Measurements from ENCODE around the gene NSFL1C.

The NSFL1C gene

DNA sequence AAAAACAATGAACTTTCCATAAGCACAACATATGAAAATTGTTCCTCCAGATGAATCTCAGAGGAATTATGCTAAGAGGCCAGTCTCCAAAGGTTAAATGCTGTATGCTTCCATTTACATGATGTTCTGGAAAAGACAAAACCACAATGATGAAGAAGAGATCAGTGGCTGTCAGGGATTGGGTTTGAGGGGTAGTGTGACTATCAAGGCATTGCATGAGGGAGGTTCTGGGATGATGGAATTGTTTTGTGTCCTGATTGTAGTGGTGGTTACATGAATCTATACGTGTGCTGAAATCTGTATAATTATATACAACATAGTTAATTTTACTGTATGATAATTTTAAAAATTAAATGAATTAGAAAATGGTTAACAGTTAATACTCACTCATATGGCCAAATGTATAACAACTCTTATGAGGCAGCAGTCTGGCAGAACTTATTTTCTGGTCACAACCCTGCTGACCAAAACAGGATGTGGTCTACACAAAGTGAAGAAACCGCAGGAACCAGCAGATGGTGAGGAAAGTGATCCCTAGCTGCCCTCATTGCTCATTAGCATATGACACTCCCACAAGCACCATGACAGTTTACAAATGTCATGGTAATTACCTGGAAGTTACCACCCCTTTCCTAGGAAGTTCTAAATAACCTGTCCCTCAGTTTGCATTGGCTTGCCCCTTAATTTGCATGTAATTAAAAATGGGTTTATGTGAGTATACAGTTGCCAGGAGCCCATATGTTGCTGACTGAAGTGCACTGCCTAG, 31.9 kb downstream of the NSFL1C start:
- TF ChIP-seq, protein P1, sequence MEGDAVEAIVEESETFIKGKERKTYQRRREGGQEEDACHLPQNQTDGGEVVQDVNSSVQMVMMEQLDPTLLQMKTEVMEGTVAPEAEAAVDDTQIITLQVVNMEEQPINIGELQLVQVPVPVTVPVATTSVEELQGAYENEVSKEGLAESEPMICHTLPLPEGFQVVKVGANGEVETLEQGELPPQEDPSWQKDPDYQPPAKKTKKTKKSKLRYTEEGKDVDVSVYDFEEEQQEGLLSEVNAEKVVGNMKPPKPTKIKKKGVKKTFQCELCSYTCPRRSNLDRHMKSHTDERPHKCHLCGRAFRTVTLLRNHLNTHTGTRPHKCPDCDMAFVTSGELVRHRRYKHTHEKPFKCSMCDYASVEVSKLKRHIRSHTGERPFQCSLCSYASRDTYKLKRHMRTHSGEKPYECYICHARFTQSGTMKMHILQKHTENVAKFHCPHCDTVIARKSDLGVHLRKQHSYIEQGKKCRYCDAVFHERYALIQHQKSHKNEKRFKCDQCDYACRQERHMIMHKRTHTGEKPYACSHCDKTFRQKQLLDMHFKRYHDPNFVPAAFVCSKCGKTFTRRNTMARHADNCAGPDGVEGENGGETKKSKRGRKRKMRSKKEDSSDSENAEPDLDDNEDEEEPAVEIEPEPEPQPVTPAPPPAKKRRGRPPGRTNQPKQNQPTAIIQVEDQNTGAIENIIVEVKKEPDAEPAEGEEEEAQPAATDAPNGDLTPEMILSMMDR (IDR thresholded peaks at IDR 0.05) = no peak
- H3K36me3 Mint-ChIP-seq (ENCODE audit: low read depth) = peaks cover 30% of the 10 kb centered on the region
- no peak for DNase-seq
- peaks cover 17% of the 10 kb centered on the region for H3K9me3 Mint-ChIP-seq
- no peaks in the 10 kb centered on the region for H3K27me3 Mint-ChIP-seq (ENCODE audit: low read depth, poor library complexity)
- H3K4me3 Mint-ChIP-seq = no peak overlapping the region
- no peak overlapping the region for H3K27ac Mint-ChIP-seq
- H3K4me1 Mint-ChIP-seq = no peaks in the 10 kb centered on the region

GRCh38 chr20:1431158-1431557, 35.5 kb downstream of the NSFL1C start:
- Mint-ChIP-seq H3K27me3 (ENCODE audit: low read depth, poor library complexity) (no peaks in the 10 kb centered on the region), H3K27ac (no peak overlapping the region)
- no peak for DNase-seq

GRCh38 chr20:1430004-1430451, 36.6 kb downstream of the NSFL1C start:
- peaks cover 17% of the 10 kb centered on the region for H3K9me3 Mint-ChIP-seq
- DNase-seq = no peak
- peaks cover 24% of the 10 kb centered on the region for H3K4me1 Mint-ChIP-seq
- TF ChIP-seq, protein P1 (IDR thresholded peaks at IDR 0.05) = no peak
- peaks cover 30% of the 10 kb centered on the region for H3K36me3 Mint-ChIP-seq (ENCODE audit: low read depth)
- no peaks in the 10 kb centered on the region for H3K27me3 Mint-ChIP-seq (ENCODE audit: low read depth, poor library complexity)
- H3K27ac Mint-ChIP-seq = no peak overlapping the region
- H3K4me3 Mint-ChIP-seq = no peak overlapping the region

More at GRCh38 chr20:1431158-1431557, 35.5 kb downstream of the NSFL1C start:
- no peak overlapping the region for H3K4me3 Mint-ChIP-seq
- H3K4me1 Mint-ChIP-seq = peaks cover 24% of the 10 kb centered on the region
- H3K36me3 Mint-ChIP-seq (ENCODE audit: low read depth) = peaks cover 30% of the 10 kb centered on the region
- TF ChIP-seq, protein P1 (IDR thresholded peaks at IDR 0.05) = no peak
- H3K9me3 Mint-ChIP-seq = peaks cover 17% of the 10 kb centered on the region

- TF ChIP-seq, protein P1 (IDR thresholded peaks at IDR 0.05) = no peak
- peaks cover 24% of the 10 kb centered on the region for H3K36me3 Mint-ChIP-seq (ENCODE audit: low read depth)
- DNase-seq = no peak
- no peak overlapping the region for H3K4me3 Mint-ChIP-seq
- no peaks in the 10 kb centered on the region for H3K27me3 Mint-ChIP-seq (ENCODE audit: low read depth, poor library complexity)
- no peak overlapping the region for H3K27ac Mint-ChIP-seq
- H3K9me3 Mint-ChIP-seq = peaks cover 13% of the 10 kb centered on the region
- peaks cover 28% of the 10 kb centered on the region for H3K4me1 Mint-ChIP-seq
Measured at GRCh38 chr20:1429143-1429728, 37.4 kb downstream of the NSFL1C start.

DNA sequence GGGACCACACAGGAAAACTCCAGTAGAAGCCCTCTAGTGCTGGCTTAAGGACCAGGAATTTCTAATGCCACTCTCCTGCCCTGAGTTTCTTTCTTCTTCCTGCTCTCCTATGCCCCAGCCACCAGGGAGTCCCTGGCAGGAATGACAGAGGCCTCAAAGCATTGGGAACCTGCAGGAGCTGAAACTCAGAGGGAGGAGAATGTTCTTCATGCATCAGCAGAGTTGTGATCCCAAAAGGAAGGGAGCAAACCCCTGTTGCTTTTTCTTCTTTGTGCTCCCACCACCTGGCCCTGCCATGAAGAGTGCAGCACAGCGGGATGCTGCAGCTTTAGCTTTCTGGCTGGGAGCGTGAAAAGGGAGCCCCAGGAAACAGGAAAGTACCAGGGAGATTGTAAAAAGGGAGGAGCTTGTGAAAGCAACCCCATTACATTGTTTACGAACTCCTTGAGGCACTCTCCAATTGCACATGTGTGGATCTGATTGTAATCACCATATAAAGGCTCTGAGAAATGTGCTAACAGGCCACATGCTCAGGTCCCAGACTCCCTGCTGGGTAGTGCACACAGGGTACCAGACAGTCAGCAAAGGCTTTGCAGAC, 39.1 kb downstream of the NSFL1C start:
- Mint-ChIP-seq H3K9me3 (peaks cover 2% of the 10 kb centered on the region), H3K4me1 (peaks cover 32% of the 10 kb centered on the region), H3K27ac (peak overlapping the region; percentile 86), H3K27me3 (ENCODE audit: low read depth, poor library complexity) (no peaks in the 10 kb centered on the region), H3K4me3 (no peak overlapping the region), H3K36me3 (ENCODE audit: low read depth) (peaks cover 10% of the 10 kb centered on the region)
- TF ChIP-seq, protein P1 (IDR thresholded peaks at IDR 0.05) = no peak
- DNase-seq = no peak

Data from nephron progenitor cell (in vitro differentiated cells).